ENCODE results near the gene USP15. TPM values are rescaled to one million over a fixed set of nuclear protein-coding genes. Genes with fewer than 3 reads are reported as not detected.

Gene USP15
- total and polyA plus RNA-seq, 9 donors, result 35.7 to 152 (median 61.0) TPM

DNA sequence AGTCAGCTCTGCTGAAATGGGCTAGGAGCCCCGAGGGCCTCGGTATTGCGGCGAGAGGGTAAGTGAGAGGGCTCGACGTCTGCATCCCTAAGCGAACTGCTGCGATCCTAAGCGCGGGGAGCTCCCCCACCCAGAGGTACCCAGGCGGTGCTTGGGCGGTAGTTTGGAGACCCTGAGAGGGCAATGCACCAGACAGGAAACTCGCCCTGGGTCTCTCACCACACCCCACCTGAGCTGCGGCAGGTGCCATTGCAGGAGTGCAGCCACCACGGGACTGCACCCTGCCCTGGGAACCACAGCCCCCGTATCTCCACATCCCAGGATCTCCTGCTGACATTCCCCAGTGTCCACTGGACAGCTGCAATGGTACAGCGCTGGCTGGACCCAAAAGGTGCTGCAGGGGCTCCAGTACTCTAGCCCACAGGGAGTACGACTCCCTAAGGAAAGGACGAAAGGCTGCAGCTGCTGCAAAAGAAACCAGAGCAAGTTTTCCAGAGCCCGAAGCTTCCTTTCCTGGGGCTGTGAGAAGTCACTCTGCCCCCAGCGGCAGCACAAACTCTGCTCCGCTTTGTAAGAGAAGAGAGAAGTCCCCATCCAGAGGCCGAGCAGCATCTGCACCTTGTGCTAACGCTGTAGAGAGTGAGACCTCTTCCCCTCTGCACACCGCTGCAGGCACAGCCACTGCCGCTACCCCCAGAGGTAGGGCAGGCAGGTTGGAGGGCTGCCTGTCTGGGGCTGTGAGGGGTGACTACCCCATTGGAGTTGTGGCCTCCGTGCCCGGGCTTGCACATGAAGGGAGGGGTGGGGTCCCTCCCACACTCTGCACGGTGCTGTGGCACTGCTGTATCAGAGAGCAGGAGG is 175.3 kb downstream of the USP15 start:
- DNase-seq, result peak; percentile 19 to 59 (median 37)
- Histone ChIP-seq H3K4me1 (ENCODE audit: insufficient read depth) (no peaks in the 10 kb centered on the region), H3K27me3 (no peaks in the 10 kb centered on the region), H3K27ac (no peak overlapping the region), H3K9me3 (no peaks in the 10 kb centered on the region), H3K4me3 (peak overlapping the region; percentile 39), H3K36me3 (no peaks in the 10 kb centered on the region)
- intact Hi-C loops (cut with DNase I), result loop anchor here in 1 of 4 donors (10.0 kb wide), 1 partner anchor 359 kb away; no protein-coding TSS in a partner anchor
- TF ChIP-seq POLR2A (IDR thresholded peaks at IDR 0.05), result no peak
- TF ChIP-seq, protein P1, sequence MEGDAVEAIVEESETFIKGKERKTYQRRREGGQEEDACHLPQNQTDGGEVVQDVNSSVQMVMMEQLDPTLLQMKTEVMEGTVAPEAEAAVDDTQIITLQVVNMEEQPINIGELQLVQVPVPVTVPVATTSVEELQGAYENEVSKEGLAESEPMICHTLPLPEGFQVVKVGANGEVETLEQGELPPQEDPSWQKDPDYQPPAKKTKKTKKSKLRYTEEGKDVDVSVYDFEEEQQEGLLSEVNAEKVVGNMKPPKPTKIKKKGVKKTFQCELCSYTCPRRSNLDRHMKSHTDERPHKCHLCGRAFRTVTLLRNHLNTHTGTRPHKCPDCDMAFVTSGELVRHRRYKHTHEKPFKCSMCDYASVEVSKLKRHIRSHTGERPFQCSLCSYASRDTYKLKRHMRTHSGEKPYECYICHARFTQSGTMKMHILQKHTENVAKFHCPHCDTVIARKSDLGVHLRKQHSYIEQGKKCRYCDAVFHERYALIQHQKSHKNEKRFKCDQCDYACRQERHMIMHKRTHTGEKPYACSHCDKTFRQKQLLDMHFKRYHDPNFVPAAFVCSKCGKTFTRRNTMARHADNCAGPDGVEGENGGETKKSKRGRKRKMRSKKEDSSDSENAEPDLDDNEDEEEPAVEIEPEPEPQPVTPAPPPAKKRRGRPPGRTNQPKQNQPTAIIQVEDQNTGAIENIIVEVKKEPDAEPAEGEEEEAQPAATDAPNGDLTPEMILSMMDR (IDR thresholded peaks at IDR 0.05), result no peak
- no peak for TF ChIP-seq EP300 (IDR thresholded peaks at IDR 0.05)
- 1 to 3% (median 2%) methylated on average over 26 to 29 of the region's 29 CpGs for WGBS, 3 donors

DNA sequence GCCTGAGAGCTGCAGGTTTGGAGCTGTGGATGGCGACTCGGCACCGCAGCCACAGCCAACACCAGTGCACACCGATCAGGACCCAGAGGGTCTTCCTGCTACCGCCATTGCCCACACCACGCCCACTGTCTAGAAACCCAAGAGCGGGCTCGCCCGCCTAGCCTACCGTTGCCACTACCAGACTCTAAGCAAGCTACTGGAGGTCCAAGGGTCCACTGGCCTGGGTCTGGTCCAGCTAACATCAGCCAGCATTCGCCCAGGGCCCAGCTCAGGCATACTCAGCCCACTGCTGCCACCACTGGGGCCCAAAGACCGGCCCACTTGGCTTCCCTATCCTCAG is 175.9 kb downstream of the USP15 start:
- Histone ChIP-seq H3K36me3 (no peaks in the 10 kb centered on the region), H3K4me3 (no peak overlapping the region), H3K27ac (no peak overlapping the region), H3K27me3 (no peaks in the 10 kb centered on the region), H3K9me3 (no peaks in the 10 kb centered on the region), H3K4me1 (ENCODE audit: insufficient read depth) (no peaks in the 10 kb centered on the region)
- intact Hi-C loops (cut with DNase I), result loop anchor here in 1 of 4 donors (10.0 kb wide), 1 partner anchor 359 kb away; no protein-coding TSS in a partner anchor
- WGBS, 3 donors, result 66 to 76% (median 66%) methylated on average over 12 of the region's 12 CpGs
- TF ChIP-seq, protein P1 (IDR thresholded peaks at IDR 0.05), result no peak
- TF ChIP-seq EP300 (IDR thresholded peaks at IDR 0.05) (no peak), POLR2A (IDR thresholded peaks at IDR 0.05) (no peak)
- peak in 1 of 5 donors; percentile 15 for DNase-seq

DNA sequence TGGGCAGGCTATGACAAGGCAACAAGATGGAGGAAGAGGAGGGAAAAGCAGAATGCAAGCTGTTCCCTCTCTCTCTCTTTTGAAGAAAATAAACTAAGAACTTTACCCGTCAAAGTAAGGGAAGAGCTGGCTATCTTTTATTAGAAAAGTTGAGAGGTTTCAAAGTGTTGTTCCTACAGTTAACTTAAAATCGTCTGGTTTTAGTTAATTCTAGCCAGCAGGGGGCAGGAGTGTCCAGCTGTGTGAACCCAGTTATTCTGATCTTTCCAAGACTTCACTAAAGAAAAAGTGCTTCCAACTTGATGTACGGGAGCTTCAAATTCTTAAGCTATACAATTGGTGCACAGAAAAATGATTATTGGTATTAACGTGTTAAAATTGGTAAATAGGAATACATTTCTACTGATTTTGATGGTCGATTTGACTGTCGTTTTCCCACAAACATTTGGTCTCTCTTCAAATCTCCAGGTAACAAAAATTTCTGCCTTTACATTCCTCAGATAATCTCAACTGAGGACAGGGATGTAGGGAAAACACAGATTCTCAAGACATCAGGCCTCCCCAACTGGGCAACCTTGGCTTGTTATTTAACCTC is 178.0 kb downstream of the USP15 start:
- Histone ChIP-seq H3K27me3 (no peaks in the 10 kb centered on the region), H3K4me3 (no peak overlapping the region), H3K36me3 (no peaks in the 10 kb centered on the region), H3K4me1 (ENCODE audit: insufficient read depth) (no peaks in the 10 kb centered on the region), H3K9me3 (no peaks in the 10 kb centered on the region), H3K27ac (no peak overlapping the region)
- WGBS, 3 donors, result 5 to 12% (median 10%) methylated on average over 6 of the region's 6 CpGs
- no peak for TF ChIP-seq POLR2A (IDR thresholded peaks at IDR 0.05)
- TF ChIP-seq EP300 (IDR thresholded peaks at IDR 0.05), result no peak
- TF ChIP-seq, protein P1 (IDR thresholded peaks at IDR 0.05), result peak in 1 of 3 donors; percentile 60
- intact Hi-C loops (cut with DNase I), result loop anchor here in 1 of 4 donors (10.0 kb wide), 1 partner anchor 357 kb away; no protein-coding TSS in a partner anchor
- peak in 3 of 5 donors; percentile 26 to 56 (median 33) for DNase-seq

DNA sequence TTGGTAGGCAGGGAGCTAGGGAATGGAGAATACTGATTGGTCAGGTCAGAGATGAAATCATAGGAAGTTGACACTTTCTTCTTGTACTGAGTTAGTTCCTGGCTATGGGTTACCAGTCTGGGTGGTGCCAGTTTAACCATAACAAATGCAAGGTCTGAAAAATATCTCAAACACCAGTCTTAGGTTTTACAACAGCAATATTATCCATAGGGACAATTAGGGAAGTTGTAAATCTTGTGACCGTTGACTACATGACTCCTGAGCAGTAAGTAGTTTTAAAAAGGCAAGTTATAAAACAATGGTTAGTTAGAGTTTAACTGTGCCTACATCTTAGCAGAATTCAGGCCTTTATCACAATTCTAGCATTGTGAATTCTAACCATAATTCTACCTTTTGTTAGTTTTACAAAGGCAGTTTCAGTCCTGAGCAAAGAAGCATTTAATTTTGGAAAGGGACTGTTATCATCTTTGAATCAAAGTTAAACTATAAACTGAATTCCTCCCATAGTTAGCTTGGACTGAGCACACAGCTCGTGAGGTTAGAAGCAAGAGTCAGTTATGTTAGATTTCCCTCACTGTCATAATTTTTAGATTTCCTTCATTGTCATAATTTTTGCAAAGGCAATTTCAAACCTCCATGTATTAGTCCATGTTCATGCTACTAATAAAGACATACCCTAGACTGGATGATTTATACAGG is 186.7 kb downstream of the USP15 start:
- 58 to 70% (median 66%) methylated on average over 2 of the region's 2 CpGs for WGBS, 3 donors
- TF ChIP-seq, protein P1 (IDR thresholded peaks at IDR 0.05), result no peak
- TF ChIP-seq POLR2A (IDR thresholded peaks at IDR 0.05) (no peak), EP300 (IDR thresholded peaks at IDR 0.05) (no peak)
- Histone ChIP-seq H3K27ac (no peak overlapping the region), H3K36me3 (no peaks in the 10 kb centered on the region), H3K4me1 (ENCODE audit: insufficient read depth) (no peaks in the 10 kb centered on the region), H3K4me3 (no peak overlapping the region), H3K27me3 (no peaks in the 10 kb centered on the region), H3K9me3 (no peaks in the 10 kb centered on the region)
- DNase-seq, result no peak
- intact Hi-C loops (cut with DNase I), result loop anchor here in 2 of 4 donors (10.0 kb wide), 2 partner anchors 348 to 488 kb away; partner anchors contain the start of gene PPM1H (in 1 of the 2)
